ENCODE results near the gene MMEL1. TPM values are rescaled to one million over a fixed set of nuclear protein-coding genes. Genes with fewer than 3 reads are reported as not detected.
"Not testable (repeated sequence)": the region's sequence is repeated elsewhere in the genome, so short reads cannot be mapped to it uniquely, and the experiment has no call there.

The MMEL1 gene
- total RNA-seq, 1 experiment from 2014 or later = 4.9 TPM

- BruUV-seq (replicated peaks); H3K4me1 ChIP-seq (replicated peaks; ENCODE audit: insufficient read depth); H3K4me3 ChIP-seq; POLR2A ChIA-PET (ENCODE audit: unreplicated experiment); H3K79me2 ChIP-seq (ENCODE audit: low read depth); H4K20me1 ChIP-seq (ENCODE audit: insufficient read depth); H2AFZ ChIP-seq; intact Hi-C loops (cut with micrococcal nuclease; ENCODE audit: unreplicated experiment); H3K27ac ChIP-seq; H3F3A ChIP-seq (ENCODE audit: insufficient read depth, low read depth); H3K9me3 ChIP-seq (ENCODE audit: insufficient read depth, low read depth); CTCF ChIA-PET; DNase-seq; H3K9me2 ChIP-seq (ENCODE audit: insufficient read depth); H3K4me2 ChIP-seq; H3K36me3 ChIP-seq (ENCODE audit: low read depth): not testable (repeated sequence)
- peaks cover 45% of the 10 kb centered on the region for H3K27me3 ChIP-seq (ENCODE audit: insufficient read depth, low read depth)
Measured at GRCh38 chr1:2655598-2656434, 23.0 kb upstream of the MMEL1 start.

DNA sequence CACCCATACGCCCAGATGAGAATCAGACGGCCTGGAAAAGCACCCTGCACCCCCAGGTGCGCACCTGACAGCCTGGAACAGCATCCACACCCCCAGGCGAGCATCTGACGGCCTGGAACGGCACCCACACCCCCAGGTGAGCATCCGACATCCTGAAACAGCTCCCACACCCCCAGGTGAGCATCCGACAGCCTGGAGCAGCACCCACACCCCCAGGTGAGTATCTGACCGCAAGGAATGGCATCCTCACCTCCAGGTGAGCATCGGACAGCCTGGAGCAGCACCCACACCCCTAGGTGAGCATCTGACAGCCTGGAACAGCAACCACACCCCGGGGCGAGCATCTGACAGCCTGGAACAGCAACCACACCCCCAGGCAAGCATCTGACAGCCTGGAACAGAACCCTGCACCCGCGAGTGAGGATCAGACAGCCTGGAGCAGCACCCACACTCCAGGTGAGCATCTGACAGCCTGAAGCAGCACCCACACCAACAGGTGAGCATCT is 21.7 kb upstream of the MMEL1 start:
- H3K4me1 ChIP-seq (replicated peaks; ENCODE audit: insufficient read depth); intact Hi-C loops (cut with micrococcal nuclease; ENCODE audit: unreplicated experiment); H3F3A ChIP-seq (ENCODE audit: insufficient read depth, low read depth); H2AFZ ChIP-seq; H3K36me3 ChIP-seq (ENCODE audit: low read depth); CTCF ChIA-PET; POLR2A ChIA-PET (ENCODE audit: unreplicated experiment); H3K4me3 ChIP-seq; H4K20me1 ChIP-seq (ENCODE audit: insufficient read depth); H3K4me2 ChIP-seq; H3K27ac ChIP-seq; BruUV-seq (replicated peaks); H3K9me2 ChIP-seq (ENCODE audit: insufficient read depth); H3K9me3 ChIP-seq (ENCODE audit: insufficient read depth, low read depth); DNase-seq; H3K79me2 ChIP-seq (ENCODE audit: low read depth): not testable (repeated sequence)
- H3K27me3 ChIP-seq (ENCODE audit: insufficient read depth, low read depth) = peaks cover 58% of the 10 kb centered on the region

DNA sequence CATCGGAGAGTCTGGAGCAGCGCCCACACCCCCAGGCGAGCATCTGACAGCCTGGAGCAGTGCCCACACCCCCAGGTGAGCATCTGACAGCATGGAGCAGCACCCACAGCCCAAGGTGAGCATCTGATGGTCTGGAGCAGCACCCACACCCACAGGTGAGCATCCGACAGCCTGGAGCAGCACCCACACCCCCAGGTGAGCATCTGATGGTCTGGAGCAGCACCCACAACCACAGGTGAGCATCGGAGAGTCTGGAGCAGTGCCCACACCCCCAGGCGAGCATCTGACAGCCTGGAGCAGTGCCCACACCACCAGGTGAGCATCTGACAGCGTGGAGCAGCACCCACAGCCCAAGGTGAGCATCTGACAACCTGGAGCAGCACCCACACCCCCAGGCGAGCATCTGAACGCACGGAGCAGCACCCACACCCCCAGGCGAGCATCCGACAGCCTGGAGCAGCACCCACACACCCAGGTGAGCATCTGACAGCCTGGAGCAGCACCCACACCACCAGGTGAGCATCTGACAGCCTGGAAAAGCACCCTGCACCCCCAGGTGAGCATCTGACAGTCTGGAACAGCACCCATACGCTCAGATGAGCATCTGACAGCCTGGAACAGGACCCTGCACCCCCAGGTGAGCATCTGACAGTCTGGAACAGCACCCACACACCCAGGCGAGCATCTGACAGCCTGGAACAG is 21.1 kb upstream of the MMEL1 start:
- DNase-seq = peak in 1 of 2 experiments; percentile 40
- POLR2A ChIA-PET (ENCODE audit: unreplicated experiment); H3K4me3 ChIP-seq; H3F3A ChIP-seq (ENCODE audit: insufficient read depth, low read depth); intact Hi-C loops (cut with micrococcal nuclease; ENCODE audit: unreplicated experiment); H3K4me1 ChIP-seq (replicated peaks; ENCODE audit: insufficient read depth); BruUV-seq (replicated peaks); H3K79me2 ChIP-seq (ENCODE audit: low read depth); H3K27ac ChIP-seq; H3K9me3 ChIP-seq (ENCODE audit: insufficient read depth, low read depth); H3K9me2 ChIP-seq (ENCODE audit: insufficient read depth); H3K36me3 ChIP-seq (ENCODE audit: low read depth); H3K4me2 ChIP-seq; CTCF ChIA-PET; H2AFZ ChIP-seq; H4K20me1 ChIP-seq (ENCODE audit: insufficient read depth): not testable (repeated sequence)
- peaks cover 64% of the 10 kb centered on the region for H3K27me3 ChIP-seq (ENCODE audit: insufficient read depth, low read depth)

GRCh38 chr1:2652926-2653571 is 20.2 kb upstream of the MMEL1 start:
- H3K79me2 ChIP-seq (ENCODE audit: low read depth); H3K9me3 ChIP-seq (ENCODE audit: insufficient read depth, low read depth); H3K4me2 ChIP-seq; H3K27ac ChIP-seq; CTCF ChIA-PET; H4K20me1 ChIP-seq (ENCODE audit: insufficient read depth); H3K4me3 ChIP-seq; intact Hi-C loops (cut with micrococcal nuclease; ENCODE audit: unreplicated experiment); DNase-seq; H2AFZ ChIP-seq; BruUV-seq (replicated peaks); H3K36me3 ChIP-seq (ENCODE audit: low read depth); H3K4me1 ChIP-seq (replicated peaks; ENCODE audit: insufficient read depth); H3K9me2 ChIP-seq (ENCODE audit: insufficient read depth); POLR2A ChIA-PET (ENCODE audit: unreplicated experiment); H3F3A ChIP-seq (ENCODE audit: insufficient read depth, low read depth): not testable (repeated sequence)
- H3K27me3 ChIP-seq (ENCODE audit: insufficient read depth, low read depth) = peaks cover 72% of the 10 kb centered on the region

DNA sequence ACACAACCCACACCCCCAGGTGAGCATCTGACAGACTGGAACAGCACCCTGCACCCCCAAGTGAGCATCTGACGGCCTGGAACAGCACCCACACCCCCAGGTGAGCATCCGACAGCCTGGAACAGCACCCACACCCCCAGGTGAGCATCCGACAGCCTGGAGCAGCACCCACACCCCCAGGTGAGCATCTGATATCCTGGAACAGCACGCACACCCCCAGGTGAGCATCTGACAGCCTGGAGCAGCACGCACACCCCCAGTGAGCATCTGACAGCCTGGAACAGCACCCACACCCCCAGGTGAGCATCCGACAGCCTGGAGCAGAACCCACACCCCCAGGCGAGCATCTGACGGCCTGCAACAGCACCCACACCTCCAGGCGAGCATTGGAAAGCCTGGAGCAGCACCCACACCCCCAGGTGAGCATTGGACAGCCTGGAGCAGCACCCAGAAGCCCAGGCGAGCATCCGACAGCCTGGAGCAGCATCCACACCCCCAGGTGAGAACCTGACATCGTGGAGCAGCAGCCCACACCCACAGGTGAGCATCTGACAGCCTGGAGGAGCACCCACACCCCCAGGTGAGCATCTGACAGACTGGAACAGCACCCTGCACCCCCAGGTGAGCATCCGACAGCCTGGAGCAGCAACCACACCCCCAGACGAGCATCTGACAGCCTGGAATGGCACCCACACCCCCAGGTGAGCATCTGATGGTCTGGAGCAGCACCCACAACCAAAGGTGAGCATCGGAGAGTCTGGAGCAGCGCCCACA is 19.5 kb upstream of the MMEL1 start:
- POLR2A ChIA-PET (ENCODE audit: unreplicated experiment); H3K79me2 ChIP-seq (ENCODE audit: low read depth); H3K9me2 ChIP-seq (ENCODE audit: insufficient read depth); H4K20me1 ChIP-seq (ENCODE audit: insufficient read depth); H3K36me3 ChIP-seq (ENCODE audit: low read depth); CTCF ChIA-PET; H3K4me2 ChIP-seq; BruUV-seq (replicated peaks); H3K9me3 ChIP-seq (ENCODE audit: insufficient read depth, low read depth); H3K4me3 ChIP-seq; H3K27ac ChIP-seq; H2AFZ ChIP-seq; H3K4me1 ChIP-seq (replicated peaks; ENCODE audit: insufficient read depth); intact Hi-C loops (cut with micrococcal nuclease; ENCODE audit: unreplicated experiment); H3F3A ChIP-seq (ENCODE audit: insufficient read depth, low read depth): not testable (repeated sequence)
- H3K27me3 ChIP-seq (ENCODE audit: insufficient read depth, low read depth) = peaks cover 79% of the 10 kb centered on the region
- peak in 1 of 2 experiments; percentile 45 for DNase-seq

Measured in PC-9 (cell line).